Measurements from ENCODE around the gene PTPN23. TPM values are rescaled to one million over a fixed set of nuclear protein-coding genes. Genes with fewer than 3 reads are reported as not detected.

The PTPN23 gene
- total RNA-seq, 1 donor, result 14.9 TPM

Other genes with a start within 250 kb of the PTPN23 start
- 121 TPM for gene SETD2, start 216.9 kb upstream of the PTPN23 start, total RNA-seq
- 4.7 TPM for gene KIF9, start 98.2 kb upstream of the PTPN23 start, total RNA-seq
- 14.2 TPM for gene KLHL18, start 98.1 kb upstream of the PTPN23 start, total RNA-seq
- gene SCAP, start 94.9 kb downstream of the PTPN23 start, total RNA-seq, result 31.9 TPM
- 7.8 TPM for gene ELP6, start 132.7 kb downstream of the PTPN23 start, total RNA-seq
- gene CSPG5, start 197.8 kb downstream of the PTPN23 start, total RNA-seq, result 0.10 TPM